Tibial nerve (tissue), 4 donors: ENCODE measurements around the gene TICAM2. TPM values are rescaled to one million over a fixed set of nuclear protein-coding genes. Genes with fewer than 3 reads are reported as not detected.

Source experiments
- DNase-seq, 2 donors: peaks; one replicate each; pipeline ENCODE4 v3.0.0-alpha.2; 2019; ENCODE audit warnings: low spot score in 2 of 2
- H3K27ac ChIP-seq, 4 donors: fragments of 200-600 bp; sonication (generic) in 3 of 4; one replicate each; pipeline ENCODE4 v1.5.1; 2017 to 2019; ENCODE audit warnings: mild to moderate bottlenecking in 1 of 4
- H3K27me3 ChIP-seq, 2 donors: fragments of 200-600 bp; sonication (generic) in 1 of 2; one replicate each; pipeline versions ENCODE4 v1.5.1 to v1.6.0; 2017 to 2019
- H3K36me3 ChIP-seq, 3 donors: fragments of 200-600 bp; sonication (generic); one replicate each; pipeline ENCODE4 v1.5.1; 2018 to 2019
- H3K4me1 ChIP-seq, 4 donors: fragments of 200-600 bp; sonication (generic) in 3 of 4; one replicate each; pipeline ENCODE4 v1.5.1; 2017 to 2019
- H3K4me3 ChIP-seq, 4 donors: fragments of 200-600 bp; sonication (generic) in 3 of 4; one replicate each; pipeline ENCODE4 v1.5.1; 2017 to 2019; ENCODE audit warnings: mild to moderate bottlenecking in 1 of 4, moderate library complexity in 1 of 4
- H3K9me3 ChIP-seq, 4 donors: fragments of 200-600 bp; sonication (generic) in 3 of 4; one replicate each; pipeline ENCODE4 v1.5.1; 2017 to 2019
- CTCF ChIP-seq, 5 experiments: fragments of 200-600 bp in 3 of 5; fragments of 450-650 bp in 2 of 5; sonication (generic) in 3 of 5; IDR thresholded peaks; one replicate each; pipeline ENCODE4 v1.5.1; 2016 to 2019; ENCODE audit warnings: antibody characterized with exemption in 5 of 5, mild to moderate bottlenecking in 3 of 5, moderate library complexity in 2 of 5
- EP300 ChIP-seq, 2 donors: sonication (generic); formaldehyde crosslinking; IDR thresholded peaks; one replicate each; pipeline ENCODE4 v1.6.1; 2017; ENCODE audit warnings: antibody characterized with exemption in 2 of 2, mild to moderate bottlenecking in 1 of 2
- POLR2A ChIP-seq, 2 donors: fragments of 450-650 bp; IDR thresholded peaks; one replicate each; pipeline ENCODE4 v1.6.1; 2017; ENCODE audit warnings: antibody characterized with exemption in 2 of 2, mild to moderate bottlenecking in 2 of 2, moderate library complexity in 2 of 2
- WGBS, 2 donors: methylation state at CpG; one replicate each; pipeline ENCODE4 v1.1.5; 2018; 5-methylcytosine and 5-hydroxymethylcytosine counted together
- total RNA-seq, 4 donors: library from RNA; depleted of rRNA; stranded (reverse); fragments of >200 nt; gene quantifications; one replicate each; pipeline ENCODE4 v1.1.0, GENCODE V29; 2016

TICAM2 gene
- total RNA-seq, 4 donors from 2014 or later: 1.0 to 2.8 (median 1.8) TPM

- Histone ChIP-seq H3K4me3 (no peak overlapping the region), H3K36me3 (peaks cover 0 to 28% (median 0%) of the 10 kb centered on the region in 3 donors), H3K27me3 (no peaks in the 10 kb centered on the region), H3K27ac (no peak overlapping the region), H3K4me1 (peaks cover 0 to 5% (median 0%) of the 10 kb centered on the region in 4 donors), H3K9me3 (no peaks in the 10 kb centered on the region)
- TF ChIP-seq POLR2A (IDR thresholded peaks at IDR 0.05) (no peak), EP300 (IDR thresholded peaks at IDR 0.05) (no peak), CTCF (IDR thresholded peaks at IDR 0.05) (no peak)
- no peak for DNase-seq
- WGBS, 2 donors: 98% methylated on average over 2 of the region's 2 CpGs
Measured at GRCh38 chr5:115580941-115581340, 21.3 kb downstream of the TICAM2 start.

- DNase-seq: no peak
- no peak for TF ChIP-seq POLR2A (IDR thresholded peaks at IDR 0.05)
- TF ChIP-seq EP300 (IDR thresholded peaks at IDR 0.05): no peak
- no peak for TF ChIP-seq CTCF (IDR thresholded peaks at IDR 0.05)
- WGBS, 2 donors: 70 to 76% methylated on average over 6 of the region's 6 CpGs
- Histone ChIP-seq H3K27ac (no peak overlapping the region), H3K36me3 (peaks cover 0 to 28% (median 0%) of the 10 kb centered on the region in 3 donors), H3K27me3 (no peaks in the 10 kb centered on the region), H3K4me1 (peaks cover 0 to 5% (median 0%) of the 10 kb centered on the region in 4 donors), H3K4me3 (no peak overlapping the region), H3K9me3 (no peaks in the 10 kb centered on the region)
Measured at GRCh38 chr5:115579747-115580173, 22.5 kb downstream of the TICAM2 start.

GRCh38 chr5:115579216-115579615 is 23.1 kb downstream of the TICAM2 start:
- no peak overlapping the region for H3K27ac ChIP-seq
- no peak overlapping the region for H3K4me3 ChIP-seq
- TF ChIP-seq CTCF (IDR thresholded peaks at IDR 0.05): no peak
- TF ChIP-seq POLR2A (IDR thresholded peaks at IDR 0.05): no peak
- TF ChIP-seq EP300 (IDR thresholded peaks at IDR 0.05): no peak
- H3K9me3 ChIP-seq: no peaks in the 10 kb centered on the region
- peaks cover 0 to 28% (median 0%) of the 10 kb centered on the region in 3 donors for H3K36me3 ChIP-seq
- H3K27me3 ChIP-seq: no peaks in the 10 kb centered on the region
- no peak for DNase-seq
- H3K4me1 ChIP-seq: peaks cover 0 to 5% (median 0%) of the 10 kb centered on the region in 4 donors
- 46 to 47% methylated on average over 3 of the region's 3 CpGs for WGBS, 2 donors

- H3K4me1 ChIP-seq: peaks cover 0 to 5% (median 0%) of the 10 kb centered on the region in 4 donors
- H3K27ac ChIP-seq: no peak overlapping the region
- no peak overlapping the region for H3K4me3 ChIP-seq
- WGBS, 2 donors: 54 to 61% methylated on average over 3 of the region's 3 CpGs
- H3K9me3 ChIP-seq: no peaks in the 10 kb centered on the region
- DNase-seq: no peak
- H3K27me3 ChIP-seq: no peaks in the 10 kb centered on the region
- TF ChIP-seq CTCF (IDR thresholded peaks at IDR 0.05) (no peak), POLR2A (IDR thresholded peaks at IDR 0.05) (no peak), EP300 (IDR thresholded peaks at IDR 0.05) (no peak)
- peaks cover 0 to 28% (median 0%) of the 10 kb centered on the region in 3 donors for H3K36me3 ChIP-seq
Measured at GRCh38 chr5:115578657-115579056, 23.6 kb downstream of the TICAM2 start.

GRCh38 chr5:115577741-115578140 is 24.5 kb downstream of the TICAM2 start:
- TF ChIP-seq POLR2A (IDR thresholded peaks at IDR 0.05) (no peak), EP300 (IDR thresholded peaks at IDR 0.05) (no peak), CTCF (IDR thresholded peaks at IDR 0.05) (no peak)

More at GRCh38 chr5:115577741-115578140, 24.5 kb downstream of the TICAM2 start:
- Histone ChIP-seq H3K9me3 (no peaks in the 10 kb centered on the region), H3K36me3 (peaks cover 0 to 28% (median 0%) of the 10 kb centered on the region in 3 donors), H3K4me3 (no peak overlapping the region), H3K4me1 (peaks cover 0 to 8% (median 0%) of the 10 kb centered on the region in 4 donors), H3K27ac (no peak overlapping the region), H3K27me3 (no peaks in the 10 kb centered on the region)
- 94 to 95% methylated on average over 6 of the region's 6 CpGs for WGBS, 2 donors
- no peak for DNase-seq
